ENCODE data around the gene MIGA1.
A peak's percentile ranks its signal among the peaks of the same experiment; 100 is the strongest.
"Not testable (repeated sequence)": the region's sequence is repeated elsewhere in the genome, so short reads cannot be mapped to it uniquely, and the experiment has no call there.

Gene MIGA1

DNA sequence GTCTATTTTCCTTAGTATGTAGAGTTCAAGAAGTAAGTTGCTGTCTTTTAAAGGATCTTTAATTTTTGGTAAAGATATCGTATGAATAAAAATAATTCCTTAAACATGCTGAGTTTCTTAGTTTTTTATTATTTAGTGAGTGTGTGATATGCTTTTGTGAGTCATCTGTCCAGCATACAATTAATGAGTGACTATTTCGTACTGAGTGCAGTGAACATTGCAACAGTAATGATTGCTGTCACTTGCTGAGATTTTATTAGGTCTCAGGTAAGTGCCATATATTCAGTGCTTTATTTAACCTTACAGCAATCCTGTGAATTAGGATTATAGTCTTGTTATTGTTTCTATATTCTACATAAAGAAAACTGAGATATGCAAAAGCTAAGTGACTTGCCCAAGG lies 22.6 kb downstream of the MIGA1 start:
- peak; percentile 60 for DNase-seq (ENCODE audit: low spot score)

DNA sequence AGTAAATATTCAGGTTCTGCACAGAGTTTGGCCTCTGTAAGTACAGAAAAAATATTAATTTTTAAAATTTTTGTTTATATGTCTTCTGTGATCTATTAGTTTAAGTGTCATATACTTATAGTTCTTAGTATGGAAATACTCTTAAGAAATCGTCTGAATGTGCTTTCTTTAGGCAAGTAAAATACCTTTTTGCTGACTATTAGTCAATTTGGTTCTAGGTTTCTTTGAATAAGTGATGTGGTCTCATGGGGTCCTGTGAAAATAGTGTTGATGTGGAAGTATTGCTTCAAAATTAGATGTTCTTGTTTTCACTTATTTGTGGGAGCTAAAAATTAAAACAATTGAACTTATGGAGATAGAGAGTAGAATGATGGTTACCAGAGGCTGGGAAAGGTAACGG lies 23.9 kb downstream of the MIGA1 start:
- DNase-seq (ENCODE audit: low spot score) = no peak

GRCh38 chr1:77809787-77810462 lies 30.5 kb downstream of the MIGA1 start:
- DNase-seq (ENCODE audit: low spot score) = not testable (repeated sequence)

DNA sequence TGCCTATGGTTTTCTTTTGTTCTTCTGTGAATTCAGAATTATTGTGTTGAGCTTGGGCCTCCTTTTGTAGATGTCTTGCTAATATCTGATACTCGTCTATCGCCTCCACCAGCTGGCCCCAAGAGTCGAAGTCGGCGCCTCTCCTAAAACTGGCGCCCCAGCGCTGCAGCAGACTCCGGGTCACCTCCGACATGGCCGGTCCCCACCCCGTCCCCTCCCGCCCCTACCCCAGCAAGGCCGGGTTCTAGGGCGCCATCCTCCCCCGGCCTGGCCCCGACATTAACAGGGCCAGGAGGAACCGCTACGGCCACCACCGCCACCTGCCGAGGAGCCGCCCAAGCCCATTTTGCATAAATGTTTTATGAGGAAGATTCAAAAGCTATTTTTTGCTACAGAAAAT lies 32.1 kb downstream of the MIGA1 start:
- DNase-seq (ENCODE audit: low spot score) = not testable (repeated sequence)

GRCh38 chr1:77817368-77818209 lies 38.1 kb downstream of the MIGA1 start:
- DNase-seq (ENCODE audit: low spot score) = no peak

GRCh38 chr1:77820121-77820520 lies 40.7 kb downstream of the MIGA1 start:
- DNase-seq (ENCODE audit: low spot score) = no peak

DNA sequence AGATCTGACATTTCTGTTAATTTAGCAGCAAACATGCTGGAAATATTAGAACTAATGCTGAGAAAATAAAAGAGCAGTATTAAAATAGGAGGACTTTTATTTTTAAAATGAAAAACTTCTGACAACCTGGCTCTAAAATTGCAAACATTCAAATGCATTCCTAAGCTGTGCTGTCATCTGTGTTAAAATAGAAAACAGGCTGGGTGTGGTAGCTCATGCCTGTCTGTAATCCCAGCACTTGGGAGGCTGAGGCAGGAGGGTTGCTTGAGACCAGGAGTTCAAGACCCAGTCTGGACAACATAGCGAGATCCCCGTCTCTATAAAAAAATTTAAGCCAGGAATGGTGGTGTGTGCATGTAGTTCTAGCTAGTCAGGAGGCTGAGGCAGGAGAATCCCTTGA lies 44.6 kb downstream of the MIGA1 start:
- DNase-seq (ENCODE audit: low spot score) = peak; percentile 63

GRCh38 chr1:77824694-77825093 lies 45.2 kb downstream of the MIGA1 start:
- no peak for DNase-seq (ENCODE audit: low spot score)

- peak; percentile 71 for DNase-seq (ENCODE audit: low spot score)
Observed at GRCh38 chr1:77825131-77825709, 45.8 kb downstream of the MIGA1 start.

- DNase-seq (ENCODE audit: low spot score) = not testable (repeated sequence)
Observed at GRCh38 chr1:77826851-77827250, 47.4 kb downstream of the MIGA1 start.

GRCh38 chr1:77828098-77828497 lies 48.6 kb downstream of the MIGA1 start:
- DNase-seq (ENCODE audit: low spot score) = no peak

DNA sequence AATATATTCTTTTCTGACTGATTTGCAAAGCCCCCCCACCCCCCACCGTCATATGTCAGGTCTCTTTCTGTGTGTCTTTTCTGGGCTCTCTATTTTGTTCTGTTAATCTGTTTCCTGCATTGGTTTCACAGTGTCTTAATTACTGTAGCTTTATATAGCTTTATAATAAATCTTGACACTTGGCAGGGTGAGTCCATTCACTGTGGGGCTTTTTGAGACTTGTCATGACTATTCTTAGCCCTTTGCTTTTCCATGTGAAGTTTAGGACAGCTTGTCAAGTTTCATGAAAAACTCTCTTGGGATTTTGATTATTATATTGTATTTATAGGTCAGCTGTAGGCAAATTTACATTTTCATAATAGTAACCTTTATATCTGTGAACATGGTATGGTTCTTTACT lies 50.4 kb downstream of the MIGA1 start:
- DNase-seq (ENCODE audit: low spot score) = no peak

- DNase-seq (ENCODE audit: low spot score) = no peak
Observed at GRCh38 chr1:77830946-77831345, 51.5 kb downstream of the MIGA1 start.

- DNase-seq (ENCODE audit: low spot score) = no peak
Observed at GRCh38 chr1:77831566-77831965, 52.1 kb downstream of the MIGA1 start.

- DNase-seq (ENCODE audit: low spot score) = no peak
Observed at GRCh38 chr1:77831976-77832711, 52.7 kb downstream of the MIGA1 start.

DNA sequence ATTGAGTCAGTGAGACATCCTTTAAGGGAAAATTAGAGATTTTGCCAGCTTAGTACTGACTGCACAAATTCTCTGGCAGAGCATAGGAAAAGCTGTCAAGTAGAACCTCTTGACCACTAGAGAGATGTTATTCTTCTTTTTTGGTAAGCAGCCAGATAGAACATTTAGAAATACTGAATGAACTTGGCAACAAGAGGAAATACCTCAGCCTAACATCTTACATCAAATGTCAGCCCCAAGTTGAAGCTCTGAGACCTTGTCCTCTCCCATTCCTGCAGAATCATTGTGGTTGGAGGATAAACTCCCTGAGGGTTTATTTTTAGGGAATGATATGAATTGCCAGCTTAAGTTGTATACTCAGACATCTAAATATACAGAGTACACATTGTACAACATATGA lies 53.5 kb downstream of the MIGA1 start:
- DNase-seq (ENCODE audit: low spot score) = peak; percentile 47

DNA sequence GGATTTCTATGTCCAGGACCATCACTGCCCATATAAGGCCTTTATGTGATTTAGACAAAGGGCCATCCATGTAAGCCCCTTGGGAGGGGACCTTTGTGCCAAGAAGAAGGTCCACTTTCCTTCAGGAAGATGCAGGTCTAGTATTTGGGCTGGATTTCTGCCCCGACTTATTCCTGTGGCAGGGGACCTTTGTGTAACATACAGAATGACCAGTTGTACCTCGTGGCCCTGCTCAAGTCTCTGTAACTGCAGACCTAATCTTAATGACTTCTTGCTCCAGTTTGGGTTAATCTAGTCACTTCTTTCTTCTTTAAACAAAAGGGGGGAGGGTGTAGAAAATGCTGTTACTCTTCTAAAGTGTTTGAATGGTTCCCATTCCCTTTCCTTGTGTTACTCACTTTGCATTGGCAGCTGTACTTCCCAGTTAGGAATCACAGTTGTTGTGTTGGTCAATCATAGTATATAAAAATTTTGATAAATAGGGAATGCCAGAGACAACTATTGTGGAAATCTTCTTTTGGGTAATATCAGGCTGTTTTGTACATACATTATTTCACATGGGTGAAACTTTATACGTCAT lies 54.2 kb downstream of the MIGA1 start:
- DNase-seq (ENCODE audit: low spot score) = no peak

DNA sequence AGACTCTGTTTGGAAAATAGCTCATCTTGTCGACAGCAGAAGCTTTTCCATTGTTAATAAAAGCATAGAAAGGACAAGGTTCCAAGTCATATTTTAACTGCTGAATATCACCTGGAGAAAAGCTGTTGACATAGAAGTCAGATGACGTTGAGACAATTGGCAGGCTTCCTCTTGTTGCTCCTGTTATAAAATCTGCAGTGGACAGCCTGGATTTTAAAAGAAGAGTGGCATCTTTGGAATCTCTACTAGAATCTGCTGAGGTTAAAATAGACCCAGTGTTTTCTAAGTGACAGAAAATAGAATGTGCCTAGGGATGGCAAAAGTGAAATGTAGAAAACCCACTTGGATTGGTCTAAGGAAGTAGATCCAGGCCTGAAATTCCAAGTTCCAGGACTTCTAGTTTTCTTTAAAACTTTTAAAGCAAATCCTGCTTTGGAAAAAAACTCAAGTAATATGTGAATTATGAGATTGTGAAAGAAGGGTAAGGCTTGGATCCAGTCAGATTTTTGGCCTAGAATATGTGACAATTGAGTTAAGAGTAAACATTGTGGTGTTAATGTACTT lies 55.4 kb downstream of the MIGA1 start:
- peak; percentile 8 for DNase-seq (ENCODE audit: low spot score)

GRCh38 chr1:77841574-77841973 lies 62.1 kb downstream of the MIGA1 start:
- DNase-seq (ENCODE audit: low spot score) = no peak

DNA sequence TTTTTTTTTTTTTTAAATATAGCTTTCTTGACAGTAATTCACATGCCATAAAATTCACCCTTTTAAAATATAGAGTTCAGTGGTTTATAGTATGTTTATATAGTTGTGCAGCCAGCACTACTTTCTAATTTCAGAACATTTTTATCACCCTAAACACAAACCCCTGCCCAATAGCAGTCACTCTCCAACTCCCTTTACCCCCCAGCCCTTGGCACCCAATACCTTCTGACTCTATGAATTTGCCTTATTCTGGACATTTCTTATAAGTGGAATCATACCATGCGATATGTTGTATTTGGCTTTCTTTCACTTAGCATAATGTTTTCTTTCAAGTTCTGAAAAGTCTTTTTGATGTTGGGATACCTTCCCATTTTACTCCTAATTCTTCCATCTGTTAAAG lies 66.5 kb downstream of the MIGA1 start:
- DNase-seq (ENCODE audit: low spot score) = no peak

DNA sequence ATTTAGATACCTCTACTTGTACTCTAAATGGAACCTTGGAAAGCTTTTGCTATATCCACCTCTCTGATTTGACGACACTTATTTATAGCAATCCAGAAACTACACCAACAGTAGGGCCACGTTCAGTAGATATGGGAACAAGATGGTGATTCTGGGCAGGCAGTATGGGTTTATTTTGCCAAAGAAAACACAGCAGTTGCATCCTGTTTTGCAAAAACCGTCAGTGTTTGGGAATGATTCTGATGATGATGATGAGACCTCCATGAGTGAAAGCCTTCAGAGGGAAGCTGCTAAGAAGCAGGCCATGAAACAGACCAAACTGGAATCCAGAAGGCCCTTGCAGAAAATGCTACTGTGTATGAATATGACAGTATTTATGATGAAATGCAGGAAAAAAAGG lies 67.5 kb downstream of the MIGA1 start:
- no peak for DNase-seq (ENCODE audit: low spot score)

- DNase-seq (ENCODE audit: low spot score) = no peak
Observed at GRCh38 chr1:77847621-77848080, 68.2 kb downstream of the MIGA1 start.
